HG03159 (cell line): ENCODE measurements around the gene B2M.
"Not testable (repeated sequence)": the region's sequence is repeated elsewhere in the genome, so short reads cannot be mapped to it uniquely, and the experiment has no call there.

Experiments
- ATAC-seq: cut with Tn5 transposase; IDR thresholded peaks from one replicate; pipeline ENCODE4 v1.9.1; 2021; ENCODE audit warnings: mild to moderate bottlenecking, moderate library complexity; ENCODE audit not compliant: unreplicated experiment

B2M gene

DNA sequence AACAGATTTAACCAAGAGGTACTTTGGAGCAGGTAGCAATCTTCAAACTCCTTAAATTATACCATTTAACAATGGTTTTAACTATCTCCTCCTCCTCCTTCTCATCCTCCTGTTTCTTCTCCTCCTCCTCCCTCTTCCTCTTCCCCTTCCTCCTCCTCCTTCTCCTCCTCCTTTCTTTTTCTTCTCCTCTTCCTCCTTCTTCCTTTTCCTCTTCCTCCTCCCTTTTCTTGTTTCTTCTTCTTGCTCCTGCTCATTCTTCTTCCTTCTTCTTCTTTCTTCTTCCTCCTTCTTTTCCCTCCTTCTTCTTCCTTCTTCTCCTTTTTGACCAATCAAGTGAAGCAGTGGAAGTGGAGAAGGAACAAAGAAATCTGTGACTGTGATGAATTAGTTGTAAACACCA lies 14.3 kb upstream of the B2M start:
- ATAC-seq: no peak

DNA sequence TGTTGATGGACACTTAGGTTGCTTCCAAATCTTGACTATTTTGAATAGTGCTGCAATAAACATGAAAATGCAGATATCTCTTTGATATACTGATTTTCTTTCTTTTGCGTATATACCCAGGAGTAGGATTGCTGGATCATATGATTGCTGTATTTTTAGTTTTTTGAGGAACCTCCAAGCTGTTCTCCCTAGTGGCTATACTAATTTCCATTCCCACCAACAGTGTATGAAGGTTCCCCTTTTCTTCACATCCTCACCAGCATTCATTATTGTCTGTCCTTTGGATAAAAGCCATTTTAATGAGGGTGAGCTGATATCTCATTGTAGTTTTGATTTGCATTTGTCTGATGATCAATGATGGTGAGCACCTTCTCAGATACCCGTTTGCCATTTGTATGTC lies 12.7 kb upstream of the B2M start:
- no peak for ATAC-seq

DNA sequence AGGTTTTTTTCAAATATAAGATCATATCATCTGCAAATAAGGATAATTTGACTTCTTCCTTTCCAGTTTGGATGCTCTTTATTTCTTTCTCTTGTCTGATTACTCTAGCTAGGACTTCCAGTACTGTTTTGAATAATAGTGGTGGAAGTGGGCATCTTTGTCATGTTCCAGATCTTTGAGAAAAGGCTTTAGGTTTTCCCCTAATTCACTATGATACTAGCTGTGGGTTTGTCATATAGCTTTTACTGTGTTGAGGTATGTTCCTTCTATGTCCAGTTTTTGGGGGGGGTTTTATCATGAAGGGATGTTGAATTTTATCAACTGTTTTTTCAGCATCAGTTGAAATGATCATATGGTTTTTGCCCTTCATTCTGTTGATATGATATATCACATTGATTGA lies 10.6 kb upstream of the B2M start:
- ATAC-seq: not testable (repeated sequence)

DNA sequence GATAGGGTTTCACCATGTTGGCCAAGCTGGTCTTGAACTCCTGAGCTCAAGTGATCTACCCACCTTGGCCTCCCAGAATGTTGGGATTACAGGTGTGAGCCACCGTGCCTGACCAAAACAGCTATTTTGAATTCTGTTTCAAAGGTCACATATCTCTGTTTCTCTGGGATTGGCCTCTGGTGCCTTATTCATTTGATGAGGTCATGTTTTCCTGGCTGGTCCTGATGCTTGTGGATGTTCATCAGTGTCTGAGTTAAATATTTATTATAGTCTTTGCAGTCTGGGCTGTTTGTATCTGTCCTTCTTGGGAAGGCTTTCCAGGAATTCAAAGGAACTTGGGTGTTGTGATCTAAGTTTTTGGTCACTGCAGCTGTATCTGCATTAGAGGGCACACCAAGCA lies 5.3 kb upstream of the B2M start:
- ATAC-seq: no peak

DNA sequence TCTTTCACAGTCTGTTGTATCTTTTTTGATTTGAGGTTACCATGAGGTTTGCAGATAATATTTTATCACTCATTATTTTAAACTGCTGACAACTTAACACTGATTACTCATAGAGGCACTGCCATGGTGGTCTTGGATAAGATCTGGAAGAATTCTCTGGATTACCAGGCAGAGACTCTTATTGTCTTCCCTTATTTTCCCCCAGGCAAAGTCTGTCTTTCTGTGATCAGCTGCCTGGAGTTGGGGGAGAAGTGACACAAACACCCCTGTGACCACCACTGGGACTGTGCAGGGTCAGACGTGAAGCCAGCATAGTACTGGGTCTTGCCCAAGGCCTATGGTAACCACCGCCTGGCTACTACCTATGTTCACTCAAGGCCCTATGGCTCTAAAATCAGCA lies 4.9 kb upstream of the B2M start:
- no peak for ATAC-seq

DNA sequence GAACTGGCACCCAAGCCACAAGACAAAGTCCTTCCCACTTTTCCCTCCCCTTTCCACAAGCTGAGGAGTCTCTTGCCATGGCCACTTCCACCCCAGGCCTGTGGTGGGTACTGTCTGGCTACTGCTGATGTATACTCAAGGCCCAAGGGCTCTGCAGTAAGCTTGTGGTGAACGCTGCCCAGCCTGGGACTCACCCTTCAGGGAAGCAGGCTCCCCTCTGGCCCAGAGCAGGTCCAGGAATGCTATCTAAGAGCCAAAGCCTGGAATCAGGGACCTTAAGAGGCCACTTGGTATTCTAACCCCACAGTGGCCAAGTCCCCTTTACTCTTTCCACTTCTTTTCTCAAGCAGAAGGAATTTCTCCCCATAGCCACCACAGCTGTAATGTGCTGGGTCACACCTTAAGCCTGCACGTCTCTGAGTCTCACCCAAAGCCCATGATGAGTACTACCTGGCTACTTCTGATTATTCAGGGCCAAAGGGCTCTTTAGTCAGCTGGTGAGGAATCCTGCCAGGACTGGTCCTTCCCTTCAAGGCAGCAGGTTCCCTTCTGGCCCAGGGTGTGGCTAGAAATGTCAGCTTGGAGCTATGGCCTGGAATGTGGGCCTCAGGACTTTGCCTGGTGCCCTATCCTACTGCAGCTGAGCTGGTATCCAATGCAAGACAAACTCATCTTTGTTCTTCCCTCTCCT lies 4.2 kb upstream of the B2M start:
- no peak for ATAC-seq

DNA sequence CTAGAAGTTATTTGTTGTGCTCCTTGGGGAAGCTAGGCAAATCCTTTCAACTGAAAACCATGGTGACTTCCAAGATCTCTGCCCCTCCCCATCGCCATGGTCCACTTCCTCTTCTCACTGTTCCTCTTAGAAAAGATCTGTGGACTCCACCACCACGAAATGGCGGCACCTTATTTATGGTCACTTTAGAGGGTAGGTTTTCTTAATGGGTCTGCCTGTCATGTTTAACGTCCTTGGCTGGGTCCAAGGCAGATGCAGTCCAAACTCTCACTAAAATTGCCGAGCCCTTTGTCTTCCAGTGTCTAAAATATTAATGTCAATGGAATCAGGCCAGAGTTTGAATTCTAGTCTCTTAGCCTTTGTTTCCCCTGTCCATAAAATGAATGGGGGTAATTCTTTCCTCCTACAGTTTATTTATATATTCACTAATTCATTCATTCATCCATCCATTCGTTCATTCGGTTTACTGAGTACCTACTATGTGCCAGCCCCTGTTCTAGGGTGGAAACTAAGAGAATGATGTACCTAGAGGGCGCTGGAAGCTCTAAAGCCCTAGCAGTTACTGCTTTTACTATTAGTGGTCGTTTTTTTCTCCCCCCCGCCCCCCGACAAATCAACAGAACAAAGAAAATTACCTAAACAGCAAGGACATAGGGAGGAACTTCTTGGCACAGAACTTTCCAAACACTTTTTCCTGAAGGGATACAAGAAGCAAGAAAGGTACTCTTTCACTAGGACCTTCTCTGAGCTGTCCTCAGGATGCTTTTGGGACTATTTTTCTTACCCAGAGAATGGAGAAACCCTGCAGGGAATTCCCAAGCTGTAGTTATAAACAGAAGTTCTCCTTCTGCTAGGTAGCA lies 851 bp upstream of the B2M start:
- ATAC-seq: no peak

DNA sequence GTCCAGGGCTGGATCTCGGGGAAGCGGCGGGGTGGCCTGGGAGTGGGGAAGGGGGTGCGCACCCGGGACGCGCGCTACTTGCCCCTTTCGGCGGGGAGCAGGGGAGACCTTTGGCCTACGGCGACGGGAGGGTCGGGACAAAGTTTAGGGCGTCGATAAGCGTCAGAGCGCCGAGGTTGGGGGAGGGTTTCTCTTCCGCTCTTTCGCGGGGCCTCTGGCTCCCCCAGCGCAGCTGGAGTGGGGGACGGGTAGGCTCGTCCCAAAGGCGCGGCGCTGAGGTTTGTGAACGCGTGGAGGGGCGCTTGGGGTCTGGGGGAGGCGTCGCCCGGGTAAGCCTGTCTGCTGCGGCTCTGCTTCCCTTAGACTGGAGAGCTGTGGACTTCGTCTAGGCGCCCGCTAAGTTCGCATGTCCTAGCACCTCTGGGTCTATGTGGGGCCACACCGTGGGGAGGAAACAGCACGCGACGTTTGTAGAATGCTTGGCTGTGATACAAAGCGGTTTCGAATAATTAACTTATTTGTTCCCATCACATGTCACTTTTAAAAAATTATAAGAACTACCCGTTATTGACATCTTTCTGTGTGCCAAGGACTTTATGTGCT lies 527 bp downstream of the B2M start:
- ATAC-seq: peak; percentile 8

DNA sequence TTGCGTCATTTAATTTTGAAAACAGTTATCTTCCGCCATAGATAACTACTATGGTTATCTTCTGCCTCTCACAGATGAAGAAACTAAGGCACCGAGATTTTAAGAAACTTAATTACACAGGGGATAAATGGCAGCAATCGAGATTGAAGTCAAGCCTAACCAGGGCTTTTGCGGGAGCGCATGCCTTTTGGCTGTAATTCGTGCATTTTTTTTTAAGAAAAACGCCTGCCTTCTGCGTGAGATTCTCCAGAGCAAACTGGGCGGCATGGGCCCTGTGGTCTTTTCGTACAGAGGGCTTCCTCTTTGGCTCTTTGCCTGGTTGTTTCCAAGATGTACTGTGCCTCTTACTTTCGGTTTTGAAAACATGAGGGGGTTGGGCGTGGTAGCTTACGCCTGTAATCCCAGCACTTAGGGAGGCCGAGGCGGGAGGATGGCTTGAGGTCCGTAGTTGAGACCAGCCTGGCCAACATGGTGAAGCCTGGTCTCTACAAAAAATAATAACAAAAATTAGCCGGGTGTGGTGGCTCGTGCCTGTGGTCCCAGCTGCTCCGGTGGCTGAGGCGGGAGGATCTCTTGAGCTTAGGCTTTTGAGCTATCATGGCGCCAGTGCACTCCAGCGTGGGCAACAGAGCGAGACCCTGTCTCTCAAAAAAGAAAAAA lies 1.2 kb downstream of the B2M start:
- no peak for ATAC-seq

DNA sequence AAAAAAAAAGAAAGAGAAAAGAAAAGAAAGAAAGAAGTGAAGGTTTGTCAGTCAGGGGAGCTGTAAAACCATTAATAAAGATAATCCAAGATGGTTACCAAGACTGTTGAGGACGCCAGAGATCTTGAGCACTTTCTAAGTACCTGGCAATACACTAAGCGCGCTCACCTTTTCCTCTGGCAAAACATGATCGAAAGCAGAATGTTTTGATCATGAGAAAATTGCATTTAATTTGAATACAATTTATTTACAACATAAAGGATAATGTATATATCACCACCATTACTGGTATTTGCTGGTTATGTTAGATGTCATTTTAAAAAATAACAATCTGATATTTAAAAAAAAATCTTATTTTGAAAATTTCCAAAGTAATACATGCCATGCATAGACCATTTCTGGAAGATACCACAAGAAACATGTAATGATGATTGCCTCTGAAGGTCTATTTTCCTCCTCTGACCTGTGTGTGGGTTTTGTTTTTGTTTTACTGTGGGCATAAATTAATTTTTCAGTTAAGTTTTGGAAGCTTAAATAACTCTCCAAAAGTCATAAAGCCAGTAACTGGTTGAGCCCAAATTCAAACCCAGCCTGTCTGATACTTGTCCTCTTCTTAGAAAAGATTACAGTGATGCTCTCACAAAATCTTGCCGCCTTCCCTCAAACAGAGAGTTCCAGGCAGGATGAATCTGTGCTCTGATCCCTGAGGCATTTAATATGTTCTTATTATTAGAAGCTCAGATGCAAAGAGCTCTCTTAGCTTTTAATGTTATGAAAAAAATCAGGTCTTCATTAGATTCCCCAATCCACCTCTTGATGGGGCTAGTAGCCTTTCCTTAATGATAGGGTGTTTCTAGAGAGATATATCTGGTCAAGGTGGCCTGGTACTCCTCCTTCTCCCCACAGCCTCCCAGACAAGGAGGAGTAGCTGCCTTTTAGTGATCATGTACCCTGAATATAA lies 2.0 kb downstream of the B2M start:
- ATAC-seq: no peak

DNA sequence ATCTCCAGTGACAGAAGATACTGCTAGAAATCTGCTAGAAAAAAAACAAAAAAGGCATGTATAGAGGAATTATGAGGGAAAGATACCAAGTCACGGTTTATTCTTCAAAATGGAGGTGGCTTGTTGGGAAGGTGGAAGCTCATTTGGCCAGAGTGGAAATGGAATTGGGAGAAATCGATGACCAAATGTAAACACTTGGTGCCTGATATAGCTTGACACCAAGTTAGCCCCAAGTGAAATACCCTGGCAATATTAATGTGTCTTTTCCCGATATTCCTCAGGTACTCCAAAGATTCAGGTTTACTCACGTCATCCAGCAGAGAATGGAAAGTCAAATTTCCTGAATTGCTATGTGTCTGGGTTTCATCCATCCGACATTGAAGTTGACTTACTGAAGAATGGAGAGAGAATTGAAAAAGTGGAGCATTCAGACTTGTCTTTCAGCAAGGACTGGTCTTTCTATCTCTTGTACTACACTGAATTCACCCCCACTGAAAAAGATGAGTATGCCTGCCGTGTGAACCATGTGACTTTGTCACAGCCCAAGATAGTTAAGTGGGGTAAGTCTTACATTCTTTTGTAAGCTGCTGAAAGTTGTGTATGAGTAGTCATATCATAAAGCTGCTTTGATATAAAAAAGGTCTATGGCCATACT lies 4.0 kb downstream of the B2M start:
- no peak for ATAC-seq

DNA sequence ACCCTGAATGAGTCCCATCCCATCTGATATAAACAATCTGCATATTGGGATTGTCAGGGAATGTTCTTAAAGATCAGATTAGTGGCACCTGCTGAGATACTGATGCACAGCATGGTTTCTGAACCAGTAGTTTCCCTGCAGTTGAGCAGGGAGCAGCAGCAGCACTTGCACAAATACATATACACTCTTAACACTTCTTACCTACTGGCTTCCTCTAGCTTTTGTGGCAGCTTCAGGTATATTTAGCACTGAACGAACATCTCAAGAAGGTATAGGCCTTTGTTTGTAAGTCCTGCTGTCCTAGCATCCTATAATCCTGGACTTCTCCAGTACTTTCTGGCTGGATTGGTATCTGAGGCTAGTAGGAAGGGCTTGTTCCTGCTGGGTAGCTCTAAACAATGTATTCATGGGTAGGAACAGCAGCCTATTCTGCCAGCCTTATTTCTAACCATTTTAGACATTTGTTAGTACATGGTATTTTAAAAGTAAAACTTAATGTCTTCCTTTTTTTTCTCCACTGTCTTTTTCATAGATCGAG lies 4.5 kb downstream of the B2M start:
- no peak for ATAC-seq

DNA sequence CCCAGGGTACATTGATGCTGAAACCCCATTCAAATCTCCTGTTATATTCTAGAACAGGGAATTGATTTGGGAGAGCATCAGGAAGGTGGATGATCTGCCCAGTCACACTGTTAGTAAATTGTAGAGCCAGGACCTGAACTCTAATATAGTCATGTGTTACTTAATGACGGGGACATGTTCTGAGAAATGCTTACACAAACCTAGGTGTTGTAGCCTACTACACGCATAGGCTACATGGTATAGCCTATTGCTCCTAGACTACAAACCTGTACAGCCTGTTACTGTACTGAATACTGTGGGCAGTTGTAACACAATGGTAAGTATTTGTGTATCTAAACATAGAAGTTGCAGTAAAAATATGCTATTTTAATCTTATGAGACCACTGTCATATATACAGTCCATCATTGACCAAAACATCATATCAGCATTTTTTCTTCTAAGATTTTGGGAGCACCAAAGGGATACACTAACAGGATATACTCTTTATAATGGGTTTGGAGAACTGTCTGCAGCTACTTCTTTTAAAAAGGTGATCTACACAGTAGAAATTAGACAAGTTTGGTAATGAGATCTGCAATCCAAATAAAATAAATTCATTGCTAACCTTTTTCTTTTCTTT lies 5.8 kb downstream of the B2M start:
- ATAC-seq: no peak

DNA sequence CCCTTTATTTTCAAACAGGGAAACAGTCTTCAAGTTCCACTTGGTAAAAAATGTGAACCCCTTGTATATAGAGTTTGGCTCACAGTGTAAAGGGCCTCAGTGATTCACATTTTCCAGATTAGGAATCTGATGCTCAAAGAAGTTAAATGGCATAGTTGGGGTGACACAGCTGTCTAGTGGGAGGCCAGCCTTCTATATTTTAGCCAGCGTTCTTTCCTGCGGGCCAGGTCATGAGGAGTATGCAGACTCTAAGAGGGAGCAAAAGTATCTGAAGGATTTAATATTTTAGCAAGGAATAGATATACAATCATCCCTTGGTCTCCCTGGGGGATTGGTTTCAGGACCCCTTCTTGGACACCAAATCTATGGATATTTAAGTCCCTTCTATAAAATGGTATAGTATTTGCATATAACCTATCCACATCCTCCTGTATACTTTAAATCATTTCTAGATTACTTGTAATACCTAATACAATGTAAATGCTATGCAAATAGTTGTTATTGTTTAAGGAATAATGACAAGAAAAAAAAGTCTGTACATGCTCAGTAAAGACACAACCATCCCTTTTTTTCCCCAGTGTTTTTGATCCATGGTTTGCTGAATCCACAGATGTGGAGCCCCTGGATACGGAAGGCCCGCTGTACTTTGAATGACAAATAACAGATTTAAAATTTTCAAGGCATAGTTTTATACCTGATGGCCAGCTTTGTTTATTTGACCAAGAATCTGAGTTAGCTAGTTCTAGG lies 7.0 kb downstream of the B2M start:
- no peak for ATAC-seq

DNA sequence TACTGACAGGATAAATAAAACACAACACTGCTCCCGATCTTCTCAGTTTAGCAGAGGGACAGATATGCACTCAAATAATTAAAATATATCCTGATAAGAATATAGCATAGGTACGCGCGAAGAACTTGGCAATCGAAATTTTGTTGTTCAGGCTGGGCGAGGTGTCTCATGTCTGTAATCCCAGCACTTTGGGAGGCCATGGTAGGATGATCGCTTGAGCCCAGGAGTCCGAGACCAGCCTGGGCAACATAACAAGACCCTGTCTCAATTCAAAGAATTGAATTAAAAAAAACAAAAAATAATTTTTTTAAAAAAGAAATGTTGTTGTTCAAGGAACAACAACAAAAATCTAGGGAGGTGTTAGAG lies 7.6 kb downstream of the B2M start:
- no peak for ATAC-seq

DNA sequence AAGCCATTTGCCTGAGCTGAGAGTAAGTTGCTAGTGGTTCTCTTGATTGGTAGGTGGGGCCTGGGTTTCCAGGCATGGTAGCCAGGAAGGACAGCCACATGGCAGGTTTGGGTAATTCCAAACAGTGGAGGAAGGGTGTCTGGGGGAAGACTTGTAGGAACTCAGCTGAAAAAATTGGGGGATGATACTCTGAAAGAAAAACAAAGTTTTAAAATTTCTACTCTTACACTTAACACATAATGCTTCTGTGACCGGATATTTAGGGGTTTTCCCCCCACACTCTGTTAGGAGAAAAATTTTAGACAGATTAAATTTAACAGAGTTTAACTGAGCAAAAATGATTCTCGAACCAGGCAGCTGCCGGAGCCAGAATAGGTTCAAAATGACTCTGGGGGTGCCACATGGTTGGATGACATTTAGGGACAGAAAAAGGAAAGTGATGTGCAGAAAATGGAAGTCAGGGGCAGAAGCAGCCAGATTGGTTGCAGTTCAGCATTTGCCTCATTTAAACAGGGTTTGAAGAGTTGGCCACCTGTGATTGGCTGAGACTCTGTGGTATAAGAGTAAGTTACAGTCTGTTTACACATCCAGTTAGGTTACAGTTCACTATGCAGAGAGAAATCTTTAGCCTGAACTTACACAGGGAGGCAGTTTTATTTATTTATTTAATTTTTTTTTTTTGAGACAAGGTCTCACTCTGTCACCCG lies 8.1 kb downstream of the B2M start:
- ATAC-seq: peak; percentile 39

DNA sequence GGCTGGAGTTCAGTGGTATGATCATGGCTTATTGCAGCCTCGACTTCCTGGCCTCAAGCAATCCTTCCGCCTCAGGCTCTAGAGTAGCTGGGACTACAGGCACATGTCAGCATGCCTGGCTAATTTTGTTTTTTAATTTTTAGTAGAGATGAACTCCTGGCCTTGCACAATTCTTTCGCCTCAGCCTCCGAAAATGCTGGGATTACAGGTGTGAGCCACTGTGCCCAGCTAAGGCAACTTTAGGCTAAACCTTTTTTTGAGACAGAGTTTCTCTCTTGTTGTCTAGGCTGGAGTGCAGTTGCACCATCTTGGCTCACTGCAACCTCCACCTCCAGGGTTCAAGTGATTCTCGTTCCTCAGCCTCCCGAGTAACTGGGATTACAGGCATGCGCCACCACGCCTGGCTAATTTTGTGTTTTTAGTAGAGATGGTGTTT lies 8.7 kb downstream of the B2M start:
- not testable (repeated sequence) for ATAC-seq
